Sigmoid colon (tissue), 7 donors: ENCODE results near the gene SLBP. TPM values are rescaled to one million over a fixed set of nuclear protein-coding genes. Genes with fewer than 3 reads are reported as not detected.

ENCODE experiments used
- DNase-seq: peaks from one replicate; pipeline ENCODE4 v3.0.0-alpha.2; 2019
- H3K27ac ChIP-seq, 4 donors: fragments of 200-600 bp; sonication (generic); one replicate each; pipeline ENCODE4 v1.5.1; 2016 to 2019; ENCODE audit warnings: mild to moderate bottlenecking in 1 of 4
- H3K27me3 ChIP-seq, 3 donors: fragments of 200-600 bp; sonication (generic); one replicate each; pipeline ENCODE4 v1.5.1; 2019; ENCODE audit warnings: mild to moderate bottlenecking in 1 of 3
- H3K36me3 ChIP-seq, 4 donors: fragments of 200-600 bp; sonication (generic); one replicate each; pipeline ENCODE4 v1.5.1; 2016 to 2019
- H3K4me1 ChIP-seq, 4 donors: fragments of 200-600 bp; sonication (generic); one replicate each; pipeline ENCODE4 v1.5.1; 2017 to 2019
- H3K4me3 ChIP-seq, 4 donors: fragments of 200-600 bp; sonication (generic); one replicate each; pipeline ENCODE4 v1.5.1; 2017 to 2019; ENCODE audit warnings: mild to moderate bottlenecking in 2 of 4, moderate library complexity in 1 of 4
- H3K9me3 ChIP-seq, 4 donors: fragments of 200-600 bp in 3 of 4; sonication (generic) in 3 of 4; one replicate each; pipeline versions ENCODE4 v1.5.1 to v1.6.1; 2013 to 2019
- CTCF ChIP-seq, 4 experiments: fragments of 450-650 bp in 3 of 4; fragments of 200-600 bp in 1 of 4; IDR thresholded peaks; one replicate each; pipeline ENCODE4 v1.5.1; 2016 to 2019; ENCODE audit warnings: antibody characterized with exemption in 4 of 4, mild to moderate bottlenecking in 3 of 4, moderate library complexity in 2 of 4
- EP300 ChIP-seq, 4 donors: sonication (generic); formaldehyde crosslinking; IDR thresholded peaks; one replicate each; pipeline ENCODE4 v1.6.1; 2017; ENCODE audit warnings: antibody characterized with exemption in 4 of 4
- POLR2A ChIP-seq, 2 donors: fragments of 450-650 bp; IDR thresholded peaks; one replicate each; pipeline ENCODE4 v1.6.1; 2016; ENCODE audit warnings: antibody characterized with exemption in 2 of 2, mild to moderate bottlenecking in 2 of 2, moderate library complexity in 2 of 2
- POLR2AphosphoS5 ChIP-seq, 4 donors: sonication (generic); formaldehyde crosslinking; IDR thresholded peaks; one replicate each; pipeline ENCODE4 v1.6.1; 2017; ENCODE audit warnings: antibody characterized with exemption in 4 of 4
- WGBS, 2 donors: extraction: QIAGEN DNeasy Blood & Tissue Kit; methylation state at CpG; one replicate each; pipeline ENCODE4 v1.1.7; 2013; 5-methylcytosine and 5-hydroxymethylcytosine counted together
- intact Hi-C: fragments of 100-400 bp; cut with DNase I; formaldehyde crosslinking; loops from one replicate; pipeline ENCODE4 v1.15.1; 2023
- polyA plus RNA-seq, 3 donors: library from polyadenylated mRNA; stranded (reverse); fragments of 200-250 nt; gene quantifications; one replicate each; pipeline ENCODE4 v1.2.3, GENCODE V29; 2013
- total RNA-seq, 4 donors: library from RNA; depleted of rRNA; stranded (reverse); fragments of >200 nt; gene quantifications; one replicate each; pipeline ENCODE4 v1.1.0, GENCODE V29; 2016
- donor health status: healthy with polysubstance abuse.
- donor health status: Bipolar disorder and iron deficiency.
- donor health status: healthy.

Gene SLBP
- total and polyA plus RNA-seq, 7 donors = 32.3 to 48.9 (median 36.0) TPM

GRCh38 chr4:1661695-1662094 lies 50.4 kb downstream of the SLBP start:
- intact Hi-C loops = no loop called here
- DNase-seq = no peak
- Histone ChIP-seq H3K36me3 (peaks cover 0 to 3% (median 0%) of the 10 kb centered on the region in 4 donors), H3K27ac (no peak overlapping the region), H3K27me3 (no peaks in the 10 kb centered on the region), H3K9me3 (no peaks in the 10 kb centered on the region), H3K4me1 (peaks cover 0 to 6% (median 2%) of the 10 kb centered on the region in 4 donors), H3K4me3 (no peak overlapping the region)
- WGBS, 2 donors = 90 to 92% methylated on average over 14 of the region's 14 CpGs
- TF ChIP-seq CTCF (IDR thresholded peaks at IDR 0.05) (no peak), POLR2A (IDR thresholded peaks at IDR 0.05) (no peak), EP300 (IDR thresholded peaks at IDR 0.05) (no peak), POLR2AphosphoS5 (IDR thresholded peaks at IDR 0.05) (no peak)

GRCh38 chr4:1660948-1661677 lies 51.0 kb downstream of the SLBP start:
- 85 to 88% methylated on average over 25 of the region's 25 CpGs for WGBS, 2 donors
- no peak for DNase-seq
- H3K4me3 ChIP-seq = no peak overlapping the region
- H3K4me1 ChIP-seq = peaks cover 0 to under 1% (median 0%) of the 10 kb centered on the region in 4 donors
- no peak overlapping the region for H3K27ac ChIP-seq
- H3K9me3 ChIP-seq = no peaks in the 10 kb centered on the region
- H3K36me3 ChIP-seq = peaks cover 0 to 3% (median 0%) of the 10 kb centered on the region in 4 donors
- no peaks in the 10 kb centered on the region for H3K27me3 ChIP-seq
- TF ChIP-seq CTCF (IDR thresholded peaks at IDR 0.05) (no peak), EP300 (IDR thresholded peaks at IDR 0.05) (no peak)
- intact Hi-C loops = no loop called here

- intact Hi-C loops = no loop called here
- H3K27me3 ChIP-seq = no peaks in the 10 kb centered on the region
- WGBS, 2 donors = 95 to 96% methylated on average over 39 of the region's 39 CpGs
- H3K36me3 ChIP-seq = peaks cover 0 to 3% (median 0%) of the 10 kb centered on the region in 4 donors
- TF ChIP-seq POLR2AphosphoS5 (IDR thresholded peaks at IDR 0.05) (no peak), EP300 (IDR thresholded peaks at IDR 0.05) (no peak), CTCF (IDR thresholded peaks at IDR 0.05) (no peak), POLR2A (IDR thresholded peaks at IDR 0.05) (no peak)
- H3K4me3 ChIP-seq = no peak overlapping the region
- no peaks in the 10 kb centered on the region for H3K4me1 ChIP-seq
- DNase-seq = no peak
- no peaks in the 10 kb centered on the region for H3K9me3 ChIP-seq
- no peak overlapping the region for H3K27ac ChIP-seq
Measured at GRCh38 chr4:1659104-1660043, 52.7 kb downstream of the SLBP start.

GRCh38 chr4:1658581-1658980 lies 53.5 kb downstream of the SLBP start:
- DNase-seq = no peak
- no peaks in the 10 kb centered on the region for H3K27me3 ChIP-seq
- TF ChIP-seq CTCF (IDR thresholded peaks at IDR 0.05) (no peak), EP300 (IDR thresholded peaks at IDR 0.05) (no peak)
- no peaks in the 10 kb centered on the region for H3K9me3 ChIP-seq
- H3K27ac ChIP-seq = no peak overlapping the region
- no peak overlapping the region for H3K4me3 ChIP-seq
- 92 to 94% methylated on average over 12 of the region's 12 CpGs for WGBS, 2 donors
- intact Hi-C loops = no loop called here
- no peaks in the 10 kb centered on the region for H3K4me1 ChIP-seq
- peaks cover 0 to 3% (median 0%) of the 10 kb centered on the region in 4 donors for H3K36me3 ChIP-seq
